Measurements from ENCODE around the gene BAIAP2. TPM values are rescaled to one million over a fixed set of nuclear protein-coding genes. Genes with fewer than 3 reads are reported as not detected.
A peak's percentile ranks its signal among the peaks of the same experiment; 100 is the strongest.
"Not testable (repeated sequence)": the region's sequence is repeated elsewhere in the genome, so short reads cannot be mapped to it uniquely, and the experiment has no call there.

BAIAP2 gene
- total and polyA plus RNA-seq, 2 experiments from 2014 or later: 27.1 to 49.7 TPM

DNA sequence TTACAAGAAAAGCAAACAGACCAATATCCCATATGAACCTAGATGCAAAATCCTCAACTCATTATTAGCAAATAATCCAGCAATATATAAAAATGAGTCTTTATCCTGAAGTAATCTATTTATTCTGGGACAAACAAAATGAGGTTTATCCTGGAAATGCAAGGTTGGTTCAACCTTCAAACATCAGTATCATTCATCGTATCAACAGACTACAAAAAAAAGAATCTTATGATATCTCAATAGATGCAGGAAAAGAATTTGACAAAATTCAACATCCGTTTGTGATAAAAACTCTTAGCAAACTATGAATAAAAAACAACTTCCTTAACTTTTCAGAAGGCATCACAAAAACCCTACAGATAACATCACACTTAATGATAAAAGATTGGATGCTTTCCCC is 18.4 kb upstream of the BAIAP2 start:
- Histone ChIP-seq H3K9me2 (replicated peaks; ENCODE audit: insufficient read depth) (no peaks in the 10 kb centered on the region), H3K36me3 (replicated peaks; ENCODE audit: insufficient read depth, low read depth) (no peaks in the 10 kb centered on the region), H3K79me2 (no peaks in the 10 kb centered on the region), H3K27me3 (no peaks in the 10 kb centered on the region), H3K4me3 (no peak overlapping the region), H3K9me3 (ENCODE audit: low read depth) (no peaks in the 10 kb centered on the region), H3K4me1 (ENCODE audit: insufficient read depth) (peaks cover 8% of the 10 kb centered on the region), H4K20me1 (ENCODE audit: insufficient read depth, poor library complexity, severe bottlenecking) (no peaks in the 10 kb centered on the region), H3K4me2 (no peak overlapping the region), H3K27ac (no peak overlapping the region), H2AFZ (no peak overlapping the region)
- DNase-seq (ENCODE audit: low spot score): no peak
- WGBS (ENCODE audit: low lambda C conversion rate, missing lambda C conversion rate): 90% methylated on average over 2 of the region's 2 CpGs
- TF ChIP-seq, protein P1, sequence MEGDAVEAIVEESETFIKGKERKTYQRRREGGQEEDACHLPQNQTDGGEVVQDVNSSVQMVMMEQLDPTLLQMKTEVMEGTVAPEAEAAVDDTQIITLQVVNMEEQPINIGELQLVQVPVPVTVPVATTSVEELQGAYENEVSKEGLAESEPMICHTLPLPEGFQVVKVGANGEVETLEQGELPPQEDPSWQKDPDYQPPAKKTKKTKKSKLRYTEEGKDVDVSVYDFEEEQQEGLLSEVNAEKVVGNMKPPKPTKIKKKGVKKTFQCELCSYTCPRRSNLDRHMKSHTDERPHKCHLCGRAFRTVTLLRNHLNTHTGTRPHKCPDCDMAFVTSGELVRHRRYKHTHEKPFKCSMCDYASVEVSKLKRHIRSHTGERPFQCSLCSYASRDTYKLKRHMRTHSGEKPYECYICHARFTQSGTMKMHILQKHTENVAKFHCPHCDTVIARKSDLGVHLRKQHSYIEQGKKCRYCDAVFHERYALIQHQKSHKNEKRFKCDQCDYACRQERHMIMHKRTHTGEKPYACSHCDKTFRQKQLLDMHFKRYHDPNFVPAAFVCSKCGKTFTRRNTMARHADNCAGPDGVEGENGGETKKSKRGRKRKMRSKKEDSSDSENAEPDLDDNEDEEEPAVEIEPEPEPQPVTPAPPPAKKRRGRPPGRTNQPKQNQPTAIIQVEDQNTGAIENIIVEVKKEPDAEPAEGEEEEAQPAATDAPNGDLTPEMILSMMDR (IDR thresholded peaks at IDR 0.05; ENCODE audit: poor library complexity): no peak
- TF ChIP-seq EZH2phosphoT487 (IDR thresholded peaks at IDR 0.05; ENCODE audit: low read depth, severe bottlenecking, unreplicated experiment) (no peak), EZH2 (IDR thresholded peaks at IDR 0.05; ENCODE audit: borderline replicate concordance) (no peak)

DNA sequence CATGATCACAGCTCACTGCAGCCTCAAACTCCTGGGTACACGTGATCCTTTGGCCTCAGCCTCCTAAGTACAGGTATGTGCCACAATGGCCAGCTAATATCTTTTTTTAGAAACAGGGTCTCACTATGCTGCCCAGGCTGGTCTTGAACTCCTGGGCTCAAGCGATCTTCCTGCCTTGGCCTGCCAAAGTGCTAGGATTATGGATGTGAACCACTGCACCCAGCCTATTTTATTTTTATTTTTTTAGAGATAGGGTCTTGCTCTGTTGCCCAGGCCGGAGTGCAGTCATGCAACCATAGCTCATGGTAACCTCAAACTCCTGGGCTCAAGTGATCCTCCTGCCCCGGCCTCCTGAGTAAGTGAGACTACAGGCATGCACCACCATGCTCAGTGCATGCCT is 17.6 kb upstream of the BAIAP2 start:
- 91% methylated on average over 4 of the region's 4 CpGs for WGBS (ENCODE audit: low lambda C conversion rate, missing lambda C conversion rate)
- not testable (repeated sequence) for H2AFZ ChIP-seq; DNase-seq (ENCODE audit: low spot score); H4K20me1 ChIP-seq (ENCODE audit: insufficient read depth, poor library complexity, severe bottlenecking); H3K4me1 ChIP-seq (ENCODE audit: insufficient read depth); H3K36me3 ChIP-seq (replicated peaks; ENCODE audit: insufficient read depth, low read depth); H3K9me2 ChIP-seq (replicated peaks; ENCODE audit: insufficient read depth); H3K9me3 ChIP-seq (ENCODE audit: low read depth); H3K79me2 ChIP-seq; H3K27me3 ChIP-seq; H3K4me3 ChIP-seq
- Histone ChIP-seq H3K27ac (peak overlapping the region; percentile 78), H3K4me2 (peak overlapping the region; percentile 71)

DNA sequence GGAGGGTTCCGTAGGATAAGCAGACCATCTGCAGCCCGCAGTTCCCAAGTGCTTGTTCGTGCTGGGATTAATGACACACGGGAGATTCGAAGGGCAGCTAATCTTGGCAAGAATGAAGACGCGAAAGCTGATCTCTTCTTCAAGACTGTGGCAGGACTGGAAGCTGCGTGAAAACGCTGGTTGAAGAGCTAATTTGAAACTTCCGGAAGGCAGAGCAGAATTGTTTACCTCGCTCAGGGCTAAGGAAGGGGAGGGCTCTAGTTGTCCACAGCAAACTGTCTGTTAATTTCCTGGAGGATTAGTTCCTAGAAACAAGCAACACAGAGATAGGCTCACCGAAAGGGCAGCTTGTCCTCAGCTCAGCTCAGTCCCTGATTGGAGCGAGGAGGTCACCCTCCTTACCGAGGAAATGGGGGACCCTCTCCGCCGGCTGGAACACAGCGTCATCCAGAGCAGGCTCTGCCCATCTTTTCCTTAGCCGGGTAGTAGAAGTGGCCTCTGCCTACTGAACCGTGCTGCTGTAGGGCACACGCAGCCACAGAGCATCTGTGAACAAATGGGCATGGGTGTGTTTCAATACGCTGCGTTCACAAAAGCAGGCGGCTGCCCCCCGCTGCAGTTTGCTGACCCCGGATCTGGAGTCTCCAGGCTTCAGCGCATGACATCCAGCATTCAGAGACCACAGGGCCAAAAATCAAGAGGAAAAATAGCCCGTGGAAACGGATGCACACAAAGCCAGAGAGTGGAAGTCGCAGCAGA is 16.7 kb upstream of the BAIAP2 start:
- Histone ChIP-seq H3K9me3 (ENCODE audit: low read depth) (no peaks in the 10 kb centered on the region), H3K4me3 (no peak overlapping the region), H4K20me1 (ENCODE audit: insufficient read depth, poor library complexity, severe bottlenecking) (no peaks in the 10 kb centered on the region), H3K36me3 (replicated peaks; ENCODE audit: insufficient read depth, low read depth) (no peaks in the 10 kb centered on the region), H3K27ac (peak overlapping the region; percentile 78), H3K27me3 (no peaks in the 10 kb centered on the region), H3K9me2 (replicated peaks; ENCODE audit: insufficient read depth) (no peaks in the 10 kb centered on the region), H3K4me2 (peak overlapping the region; percentile 71), H3K4me1 (ENCODE audit: insufficient read depth) (peaks cover 8% of the 10 kb centered on the region), H3K79me2 (no peaks in the 10 kb centered on the region), H2AFZ (peak overlapping the region; percentile 94)
- DNase-seq (ENCODE audit: low spot score): no peak
- no peak for TF ChIP-seq EZH2 (IDR thresholded peaks at IDR 0.05; ENCODE audit: borderline replicate concordance)
- TF ChIP-seq EZH2phosphoT487 (IDR thresholded peaks at IDR 0.05; ENCODE audit: low read depth, severe bottlenecking, unreplicated experiment): no peak
- TF ChIP-seq, protein P1 (IDR thresholded peaks at IDR 0.05; ENCODE audit: poor library complexity): no peak
- WGBS (ENCODE audit: low lambda C conversion rate, missing lambda C conversion rate): 45% methylated on average over 29 of the region's 29 CpGs

DNA sequence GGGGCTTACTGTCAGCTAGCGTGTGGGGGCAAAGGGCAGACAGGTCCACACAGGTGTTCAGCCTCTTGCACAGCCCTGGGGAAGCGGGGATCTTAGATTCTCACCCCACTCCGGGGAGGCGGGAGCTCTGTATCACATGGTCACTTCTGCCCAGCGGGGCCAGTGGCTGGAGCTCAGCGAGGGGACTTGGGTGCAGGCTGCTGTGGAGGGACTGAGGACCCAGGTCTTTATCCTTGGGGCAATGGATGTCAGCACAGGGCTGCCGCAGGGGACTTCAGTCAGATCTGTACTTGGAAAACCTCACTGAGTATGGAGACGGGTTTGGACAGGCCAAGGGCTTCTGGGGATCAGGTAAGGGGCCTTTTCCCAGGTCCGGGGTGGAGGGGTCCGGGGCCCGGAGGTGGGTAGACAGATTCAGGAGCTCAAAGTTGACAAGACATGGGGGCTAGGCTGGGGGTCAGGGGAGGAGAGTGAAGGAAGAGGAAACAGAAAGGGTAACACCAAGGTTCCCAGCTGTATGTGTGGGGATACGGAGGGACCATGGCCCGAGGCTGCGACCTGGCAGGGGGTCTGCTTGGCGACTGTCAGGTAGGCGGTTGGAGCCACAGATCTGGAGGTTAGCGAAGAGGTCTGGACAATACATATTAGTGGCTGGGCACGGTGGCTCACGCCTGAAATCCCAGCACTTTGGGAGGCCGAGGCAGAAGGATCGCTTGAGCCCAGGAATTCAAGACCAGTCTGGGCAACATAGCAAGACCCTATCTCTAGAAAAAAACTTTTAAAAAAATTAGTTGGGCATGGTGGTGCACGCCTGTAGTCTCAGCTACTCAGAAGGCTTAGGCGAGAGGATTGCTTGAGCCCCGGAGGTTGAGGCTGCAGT is 15.1 kb upstream of the BAIAP2 start:
- Histone ChIP-seq H3K4me1 (ENCODE audit: insufficient read depth) (peaks cover 9% of the 10 kb centered on the region), H3K9me2 (replicated peaks; ENCODE audit: insufficient read depth) (no peaks in the 10 kb centered on the region), H3K36me3 (replicated peaks; ENCODE audit: insufficient read depth, low read depth) (no peaks in the 10 kb centered on the region), H3K79me2 (no peaks in the 10 kb centered on the region), H3K4me2 (no peak overlapping the region), H3K9me3 (ENCODE audit: low read depth) (no peaks in the 10 kb centered on the region), H4K20me1 (ENCODE audit: insufficient read depth, poor library complexity, severe bottlenecking) (no peaks in the 10 kb centered on the region), H2AFZ (no peak overlapping the region), H3K27ac (no peak overlapping the region), H3K27me3 (no peaks in the 10 kb centered on the region), H3K4me3 (no peak overlapping the region)
- 90% methylated on average over 23 of the region's 24 CpGs for WGBS (ENCODE audit: low lambda C conversion rate, missing lambda C conversion rate)
- no peak for TF ChIP-seq EZH2 (IDR thresholded peaks at IDR 0.05; ENCODE audit: borderline replicate concordance)
- TF ChIP-seq, protein P1 (IDR thresholded peaks at IDR 0.05; ENCODE audit: poor library complexity): no peak
- no peak for TF ChIP-seq EZH2phosphoT487 (IDR thresholded peaks at IDR 0.05; ENCODE audit: low read depth, severe bottlenecking, unreplicated experiment)
- no peak for DNase-seq (ENCODE audit: low spot score)

Measured in hepatocyte (in vitro differentiated cells).